ENCODE results near the gene SDR9C7. TPM values are rescaled to one million over a fixed set of nuclear protein-coding genes. Genes with fewer than 3 reads are reported as not detected.
"Not testable (repeated sequence)": the region's sequence is repeated elsewhere in the genome, so short reads cannot be mapped to it uniquely, and the experiment has no call there.

SDR9C7 gene
- total RNA-seq, 2 experiments from 2014 or later = not detected

GRCh38 chr12:56962247-56962646, 28.0 kb upstream of the SDR9C7 start:
- POLR2A ChIA-PET, H3K4me1 Mint-ChIP-seq: not testable (repeated sequence)
- peaks cover 11% of the 10 kb centered on the region for H3K27me3 Mint-ChIP-seq

GRCh38 chr12:56958422-56958821, 24.2 kb upstream of the SDR9C7 start:
- DNase-seq = no peak
- H3K9me3 Mint-ChIP-seq = peaks cover 5% of the 10 kb centered on the region
- H3K4me3 Mint-ChIP-seq = no peak overlapping the region
- H3K27me3 Mint-ChIP-seq = peaks cover 11% of the 10 kb centered on the region
- peaks cover 6% of the 10 kb centered on the region for H3K36me3 Mint-ChIP-seq (ENCODE audit: low read depth)
- H3K27ac Mint-ChIP-seq = no peak overlapping the region
- ChIA-PET POLR2A (no interaction called here), CTCF (no interaction called here)
- no peaks in the 10 kb centered on the region for H3K4me1 Mint-ChIP-seq

More at GRCh38 chr12:56962247-56962646, 28.0 kb upstream of the SDR9C7 start:
- CTCF ChIA-PET; H3K9me3 Mint-ChIP-seq; DNase-seq; H3K27ac Mint-ChIP-seq; H3K36me3 Mint-ChIP-seq (ENCODE audit: low read depth); H3K4me3 Mint-ChIP-seq: not testable (repeated sequence)

GRCh38 chr12:56957229-56958052, 23.2 kb upstream of the SDR9C7 start, which contains the start of gene RDH16:
Gene RDH16, minus strand, starts transcription at chr12:56957608. Its CDS starts 146 bp downstream, at chr12:56957462.
- peaks cover 11% of the 10 kb centered on the region for H3K27me3 Mint-ChIP-seq
- ChIA-PET POLR2A (no interaction called here), CTCF (no interaction called here)
- peaks cover 5% of the 10 kb centered on the region for H3K9me3 Mint-ChIP-seq
- DNase-seq = no peak
- no peak within 1 kb of the TSS for H3K27ac Mint-ChIP-seq
- peaks cover 4% of the 10 kb centered on the region for H3K36me3 Mint-ChIP-seq (ENCODE audit: low read depth)
- H3K4me3 Mint-ChIP-seq = no peak within 1 kb of the TSS
- H3K4me1 Mint-ChIP-seq = no peaks in the 10 kb centered on the region

GRCh38 chr12:56955631-56956256, 21.5 kb upstream of the SDR9C7 start:
- H3K36me3 Mint-ChIP-seq (ENCODE audit: low read depth) = no peaks in the 10 kb centered on the region
- H3K4me1 Mint-ChIP-seq = no peaks in the 10 kb centered on the region
- ChIA-PET POLR2A (no interaction called here), CTCF (interaction anchor here (0.6 kb wide), 1 partner anchor 383 kb away, joined by 4 read pairs; no protein-coding TSS in a partner anchor)
- no peak overlapping the region for H3K4me3 Mint-ChIP-seq
- H3K27ac Mint-ChIP-seq = no peak overlapping the region
- peaks cover 5% of the 10 kb centered on the region for H3K9me3 Mint-ChIP-seq
- H3K27me3 Mint-ChIP-seq = peaks cover 6% of the 10 kb centered on the region
- DNase-seq = no peak

- H3K27ac Mint-ChIP-seq = no peak overlapping the region
- no peak overlapping the region for H3K4me3 Mint-ChIP-seq
- no peaks in the 10 kb centered on the region for H3K36me3 Mint-ChIP-seq (ENCODE audit: low read depth)
- peaks cover 5% of the 10 kb centered on the region for H3K9me3 Mint-ChIP-seq
- CTCF ChIA-PET = no interaction called here
- no peaks in the 10 kb centered on the region for H3K4me1 Mint-ChIP-seq
- peaks cover 4% of the 10 kb centered on the region for H3K27me3 Mint-ChIP-seq
- POLR2A ChIA-PET = no interaction called here
- no peak for DNase-seq
These were observed 20.7 kb upstream of the SDR9C7 start for GRCh38 chr12:56954958-56955355.

- no peak for DNase-seq
- ChIA-PET CTCF (no interaction called here), POLR2A (no interaction called here)
These were observed 20.1 kb upstream of the SDR9C7 start for GRCh38 chr12:56954057-56954957.

GRCh38 chr12:56953314-56953713, 19.1 kb upstream of the SDR9C7 start:
- CTCF ChIA-PET = no interaction called here
- H3K4me1 Mint-ChIP-seq = no peaks in the 10 kb centered on the region
- POLR2A ChIA-PET = no interaction called here

More at GRCh38 chr12:56954057-56954957, 20.1 kb upstream of the SDR9C7 start:
- no peak overlapping the region for H3K27ac Mint-ChIP-seq
- peaks cover 1% of the 10 kb centered on the region for H3K27me3 Mint-ChIP-seq
- H3K9me3 Mint-ChIP-seq = peaks cover 5% of the 10 kb centered on the region
- H3K36me3 Mint-ChIP-seq (ENCODE audit: low read depth) = no peaks in the 10 kb centered on the region
- H3K4me3 Mint-ChIP-seq = no peak overlapping the region
- H3K4me1 Mint-ChIP-seq = no peaks in the 10 kb centered on the region

GRCh38 chr12:56951582-56952339, 17.6 kb upstream of the SDR9C7 start:
- H3K36me3 Mint-ChIP-seq (ENCODE audit: low read depth) = no peaks in the 10 kb centered on the region
- ChIA-PET CTCF (no interaction called here), POLR2A (no interaction called here)
- H3K4me1 Mint-ChIP-seq = no peaks in the 10 kb centered on the region
- H3K27ac Mint-ChIP-seq = no peak overlapping the region
- H3K4me3 Mint-ChIP-seq = no peak overlapping the region
- no peaks in the 10 kb centered on the region for H3K9me3 Mint-ChIP-seq
- H3K27me3 Mint-ChIP-seq = peaks cover 3% of the 10 kb centered on the region
- DNase-seq = no peak

More at GRCh38 chr12:56953314-56953713, 19.1 kb upstream of the SDR9C7 start:
- Mint-ChIP-seq H3K27ac (no peak overlapping the region), H3K36me3 (ENCODE audit: low read depth) (no peaks in the 10 kb centered on the region), H3K9me3 (peaks cover 5% of the 10 kb centered on the region), H3K27me3 (no peaks in the 10 kb centered on the region), H3K4me3 (no peak overlapping the region)
- DNase-seq = no peak

GRCh38 chr12:56948881-56949280, 14.7 kb upstream of the SDR9C7 start:
- DNase-seq = no peak
- POLR2A ChIA-PET = no interaction called here
- CTCF ChIA-PET = no interaction called here
- H3K27me3 Mint-ChIP-seq = peaks cover 21% of the 10 kb centered on the region
- H3K4me1 Mint-ChIP-seq = no peaks in the 10 kb centered on the region
- no peak overlapping the region for H3K4me3 Mint-ChIP-seq
- no peaks in the 10 kb centered on the region for H3K36me3 Mint-ChIP-seq (ENCODE audit: low read depth)
- no peaks in the 10 kb centered on the region for H3K9me3 Mint-ChIP-seq
- H3K27ac Mint-ChIP-seq = no peak overlapping the region

- no peak overlapping the region for H3K4me3 Mint-ChIP-seq
- peaks cover 23% of the 10 kb centered on the region for H3K27me3 Mint-ChIP-seq
- ChIA-PET POLR2A (no interaction called here), CTCF (interaction anchor here (1.6 kb wide), 1 partner anchor 40 kb away, joined by 5 read pairs; no protein-coding TSS in a partner anchor)
- no peak for DNase-seq
- no peak overlapping the region for H3K27ac Mint-ChIP-seq
- H3K9me3 Mint-ChIP-seq = no peaks in the 10 kb centered on the region
- no peaks in the 10 kb centered on the region for H3K36me3 Mint-ChIP-seq (ENCODE audit: low read depth)
- no peaks in the 10 kb centered on the region for H3K4me1 Mint-ChIP-seq
These were observed 14.2 kb upstream of the SDR9C7 start for GRCh38 chr12:56948457-56948777.

- H3K9me3 Mint-ChIP-seq = no peaks in the 10 kb centered on the region
- CTCF ChIA-PET = interaction anchor here (1.6 kb wide), 1 partner anchor 41 kb away, joined by 5 read pairs; no protein-coding TSS in a partner anchor
- H3K4me1 Mint-ChIP-seq = no peaks in the 10 kb centered on the region
- H3K4me3 Mint-ChIP-seq = no peak overlapping the region
- H3K27me3 Mint-ChIP-seq = peaks cover 28% of the 10 kb centered on the region
- no peaks in the 10 kb centered on the region for H3K36me3 Mint-ChIP-seq (ENCODE audit: low read depth)
- DNase-seq = no peak
- POLR2A ChIA-PET = no interaction called here
- H3K27ac Mint-ChIP-seq = no peak overlapping the region
These were observed 13.6 kb upstream of the SDR9C7 start for GRCh38 chr12:56947633-56948456.

- no peak overlapping the region for H3K4me3 Mint-ChIP-seq
- no peak for DNase-seq
- H3K4me1 Mint-ChIP-seq = peaks cover 9% of the 10 kb centered on the region
- H3K9me3 Mint-ChIP-seq = no peaks in the 10 kb centered on the region
- POLR2A ChIA-PET = no interaction called here
- no peaks in the 10 kb centered on the region for H3K36me3 Mint-ChIP-seq (ENCODE audit: low read depth)
- no peak overlapping the region for H3K27ac Mint-ChIP-seq
- peaks cover 35% of the 10 kb centered on the region for H3K27me3 Mint-ChIP-seq
- CTCF ChIA-PET = no interaction called here
These were observed 9.7 kb upstream of the SDR9C7 start for GRCh38 chr12:56943878-56944277.

Data from activated CD4-positive, alpha-beta memory T cell treated with anti-CD3 and anti-CD28 coated beads, Interleukin-2, amount 10 ng/mL, durations not matched to agents 7 days and 5 days (primary cell).